GM13977 (cell line): ENCODE data around the gene ATP6V0B.

Experiments
- DNase-seq: peaks from one replicate; pipeline ENCODE4 v3.0.0; 2012; ENCODE audit warnings: low spot score
- in situ Hi-C: fragments of 300-500 bp; cut with MboI; formaldehyde crosslinking; loops from one replicate; pipeline ENCODE4 v1.12.0; 2022; ENCODE audit warnings: low sequenced_read_pairs, low pct_unique_long_range_greater_than_20kb, mixed read lengths, inconsistent platforms; ENCODE audit not compliant: unreplicated experiment
- TF ChIP-seq, protein P1 (sequence below): IDR thresholded peaks from 2 replicates; pipeline ENCODE4 v1.5.1; 2012; ENCODE audit warnings: mild to moderate bottlenecking, control low read depth; ENCODE audit not compliant: insufficient read depth; ENCODE audit errors: extremely low read depth, missing control alignments

The ATP6V0B gene

DNA sequence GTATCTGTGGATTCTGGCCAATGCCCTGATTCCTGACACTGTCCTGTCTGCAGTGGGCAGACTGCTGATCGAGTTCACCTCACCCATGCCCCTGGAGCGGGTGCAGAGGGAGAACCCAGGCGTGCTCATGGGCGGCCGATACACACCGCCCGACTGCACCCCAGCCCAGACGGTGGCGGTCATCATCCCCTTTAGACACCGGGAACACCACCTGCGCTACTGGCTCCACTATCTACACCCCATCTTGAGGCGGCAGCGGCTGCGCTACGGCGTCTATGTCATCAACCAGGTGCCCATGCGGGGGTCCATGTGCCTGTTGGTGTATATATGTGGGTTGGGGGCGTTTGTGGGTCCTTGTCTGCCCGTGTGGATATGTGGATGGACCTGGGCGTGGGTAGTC is 6.9 kb downstream of the ATP6V0B start:
- TF ChIP-seq, protein P1, sequence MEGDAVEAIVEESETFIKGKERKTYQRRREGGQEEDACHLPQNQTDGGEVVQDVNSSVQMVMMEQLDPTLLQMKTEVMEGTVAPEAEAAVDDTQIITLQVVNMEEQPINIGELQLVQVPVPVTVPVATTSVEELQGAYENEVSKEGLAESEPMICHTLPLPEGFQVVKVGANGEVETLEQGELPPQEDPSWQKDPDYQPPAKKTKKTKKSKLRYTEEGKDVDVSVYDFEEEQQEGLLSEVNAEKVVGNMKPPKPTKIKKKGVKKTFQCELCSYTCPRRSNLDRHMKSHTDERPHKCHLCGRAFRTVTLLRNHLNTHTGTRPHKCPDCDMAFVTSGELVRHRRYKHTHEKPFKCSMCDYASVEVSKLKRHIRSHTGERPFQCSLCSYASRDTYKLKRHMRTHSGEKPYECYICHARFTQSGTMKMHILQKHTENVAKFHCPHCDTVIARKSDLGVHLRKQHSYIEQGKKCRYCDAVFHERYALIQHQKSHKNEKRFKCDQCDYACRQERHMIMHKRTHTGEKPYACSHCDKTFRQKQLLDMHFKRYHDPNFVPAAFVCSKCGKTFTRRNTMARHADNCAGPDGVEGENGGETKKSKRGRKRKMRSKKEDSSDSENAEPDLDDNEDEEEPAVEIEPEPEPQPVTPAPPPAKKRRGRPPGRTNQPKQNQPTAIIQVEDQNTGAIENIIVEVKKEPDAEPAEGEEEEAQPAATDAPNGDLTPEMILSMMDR: no peak
- in situ Hi-C loops: no loop called here
- no peak for DNase-seq

DNA sequence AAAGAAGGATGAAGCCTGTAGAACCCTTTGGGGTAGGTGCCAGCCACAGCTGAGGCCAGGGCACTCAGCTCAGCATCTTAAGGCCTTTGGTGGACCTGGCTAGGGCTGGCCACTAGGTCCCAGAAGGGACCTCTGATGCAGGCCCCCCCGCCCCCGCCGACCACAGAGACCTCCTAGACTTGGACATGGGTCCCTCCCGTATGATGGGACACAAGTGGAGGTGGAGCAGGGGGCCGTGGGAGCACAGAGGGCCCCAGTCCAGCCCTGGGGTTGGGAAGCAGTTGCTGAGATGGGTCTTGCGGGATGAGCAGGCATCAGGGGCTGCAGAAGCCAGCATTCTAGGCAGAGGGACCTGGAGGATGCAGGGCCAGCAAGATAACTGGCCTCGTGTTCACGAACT is 7.5 kb downstream of the ATP6V0B start:
- TF ChIP-seq, protein P1: no peak
- in situ Hi-C loops: no loop called here
- DNase-seq: no peak

DNA sequence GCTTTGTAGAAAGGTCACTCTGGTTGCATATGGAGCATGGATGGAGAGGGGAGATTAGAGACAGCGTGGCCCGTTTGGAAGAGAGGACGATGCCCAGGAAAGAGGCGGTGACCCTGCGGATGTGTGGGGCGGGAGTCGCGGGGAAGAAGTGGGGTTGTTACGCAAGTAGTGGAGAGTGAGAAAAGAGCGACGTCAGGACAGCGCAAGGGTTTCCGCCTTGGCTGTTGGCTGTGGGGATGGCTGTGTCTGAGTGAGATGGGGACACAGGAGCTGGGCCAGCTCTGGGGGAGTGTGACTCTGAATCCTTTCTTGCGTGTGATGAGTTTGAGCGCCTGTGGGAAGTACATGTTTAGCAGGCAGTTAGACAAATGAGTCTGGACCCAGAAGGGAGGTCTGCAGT is 8.0 kb downstream of the ATP6V0B start:
- TF ChIP-seq, protein P1: no peak
- in situ Hi-C loops: no loop called here
- DNase-seq: no peak

DNA sequence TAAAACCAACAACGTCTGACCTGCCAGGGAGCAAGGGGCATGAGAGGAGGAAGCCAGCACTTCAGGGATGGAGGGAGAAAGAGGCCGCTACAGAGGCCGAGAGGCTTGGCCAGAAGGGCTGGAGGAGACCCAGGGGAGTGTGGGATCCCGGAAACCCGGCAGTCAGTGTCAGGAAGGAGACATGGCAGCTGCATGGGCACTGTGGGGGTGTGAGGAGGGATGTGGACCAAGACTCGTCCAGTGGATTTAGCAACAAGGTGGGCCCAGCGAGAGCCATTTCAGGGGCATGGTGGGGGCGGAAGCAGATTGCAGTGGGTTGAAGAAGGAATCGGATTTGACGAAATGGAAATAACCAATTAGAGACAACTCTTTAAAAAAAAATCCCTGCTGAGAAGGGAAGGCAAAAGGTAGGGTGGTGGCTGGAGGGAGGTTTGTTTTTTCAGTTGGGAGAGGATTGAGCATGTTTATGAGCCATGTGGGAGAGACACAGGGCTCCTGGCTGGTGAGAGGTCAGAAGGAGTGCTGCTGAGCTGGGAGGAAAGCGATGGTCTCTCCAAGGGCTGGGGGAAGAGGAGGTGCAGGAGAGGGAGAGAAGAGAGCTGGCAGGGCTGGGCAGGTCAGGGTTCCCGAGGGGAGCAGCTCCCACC is 8.6 kb downstream of the ATP6V0B start:
- no peak for DNase-seq
- in situ Hi-C loops: no loop called here
- TF ChIP-seq, protein P1: no peak

DNA sequence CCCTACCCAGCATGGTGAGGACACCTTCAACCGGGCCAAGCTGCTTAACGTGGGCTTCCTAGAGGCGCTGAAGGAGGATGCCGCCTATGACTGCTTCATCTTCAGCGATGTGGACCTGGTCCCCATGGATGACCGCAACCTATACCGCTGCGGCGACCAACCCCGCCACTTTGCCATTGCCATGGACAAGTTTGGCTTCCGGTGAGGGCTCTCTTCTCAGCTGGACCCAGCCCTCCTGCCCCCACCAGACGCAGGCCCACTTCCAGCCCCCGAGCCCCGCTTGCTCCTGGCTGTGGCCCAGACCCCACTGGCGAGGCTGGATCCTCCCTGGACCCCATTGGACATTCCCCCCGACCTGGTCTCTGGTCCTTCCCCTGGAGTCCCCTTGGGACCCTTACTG is 10.1 kb downstream of the ATP6V0B start:
- TF ChIP-seq, protein P1: no peak
- no peak for DNase-seq
- in situ Hi-C loops: no loop called here

DNA sequence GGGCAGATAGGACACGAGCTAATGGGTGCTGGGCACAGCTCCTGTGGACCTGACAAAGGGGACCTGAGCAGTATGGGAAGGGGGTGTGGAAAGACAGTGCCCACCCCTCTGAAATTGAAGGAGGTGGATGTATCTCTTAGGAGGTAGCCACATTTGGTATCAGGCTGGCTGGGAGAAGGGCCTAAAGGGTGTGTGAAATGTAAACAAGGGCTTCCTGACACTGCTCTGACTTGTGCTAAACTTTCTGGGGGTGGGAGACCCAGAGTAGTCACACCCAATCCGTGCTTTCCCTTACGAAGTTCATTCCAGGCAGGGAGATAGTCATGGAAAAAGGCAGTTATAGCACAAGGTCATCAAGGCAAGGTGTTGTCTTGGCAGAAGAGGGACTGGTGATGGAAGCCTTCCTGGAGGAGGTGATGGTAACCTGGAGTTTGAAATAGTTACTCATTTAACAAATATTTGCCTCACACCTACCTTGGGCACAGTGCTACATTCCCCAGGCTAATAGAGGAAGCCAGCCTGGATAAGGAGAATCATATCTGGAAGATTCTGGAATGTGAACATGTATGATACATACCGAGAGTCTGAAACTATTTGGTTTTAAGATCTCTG is 11.3 kb downstream of the ATP6V0B start:
- no peak for DNase-seq
- TF ChIP-seq, protein P1: no peak
- in situ Hi-C loops: no loop called here
